Right atrium auricular region (tissue), 2 donors: ENCODE data around the gene MAPT. TPM values are rescaled to one million over a fixed set of nuclear protein-coding genes. Genes with fewer than 3 reads are reported as not detected.

Experiments
- DNase-seq: peaks from one replicate; pipeline ENCODE4 v3.0.0-alpha.2; 2019; ENCODE audit warnings: low spot score
- H3K27ac ChIP-seq, 2 donors: fragments of 200-600 bp; sonication (generic); 1 replicate in 1 of 2; 2 replicates in 1 of 2; pipeline ENCODE4 v1.5.1; 2016 to 2019
- H3K27me3 ChIP-seq, 2 donors: fragments of 200-600 bp; sonication (generic); one replicate each; pipeline versions ENCODE4 v1.5.1 to v1.6.0; 2017 to 2019
- H3K36me3 ChIP-seq: fragments of 200-600 bp; sonication (generic); one replicate; pipeline ENCODE4 v1.5.1; 2016
- H3K4me1 ChIP-seq, 2 donors: fragments of 200-600 bp; sonication (generic); one replicate each; pipeline versions ENCODE4 v1.5.1 to v1.6.0; 2017 to 2019
- H3K4me3 ChIP-seq, 2 donors: fragments of 200-600 bp; sonication (generic); 1 replicate in 1 of 2; 2 replicates in 1 of 2; pipeline ENCODE4 v1.5.1; 2017 to 2019; ENCODE audit warnings: mild to moderate bottlenecking in 1 of 2, moderate library complexity in 1 of 2
- H3K9me3 ChIP-seq, 2 donors: fragments of 200-600 bp; sonication (generic); one replicate each; pipeline ENCODE4 v1.5.1; 2019
- CTCF ChIP-seq, 2 donors: fragments of 200-600 bp; sonication (generic); IDR thresholded peaks; one replicate each; pipeline ENCODE4 v1.5.1; 2019; ENCODE audit warnings: antibody characterized with exemption in 2 of 2
- total RNA-seq, 2 donors: library from RNA; depleted of rRNA; stranded (reverse); fragments of >200 nt; gene quantifications; one replicate each; pipeline ENCODE4 v1.1.0, GENCODE V29; 2016

Gene MAPT
- total RNA-seq, 2 donors from 2014 or later: 7.8 to 23.0 TPM

GRCh38 chr17:45873728-45874127, 20.6 kb upstream of the MAPT start:
- H3K27me3 ChIP-seq: no peaks in the 10 kb centered on the region
- H3K36me3 ChIP-seq: no peaks in the 10 kb centered on the region
- no peak overlapping the region for H3K27ac ChIP-seq
- H3K4me1 ChIP-seq: no peaks in the 10 kb centered on the region
- no peak for DNase-seq
- no peaks in the 10 kb centered on the region for H3K9me3 ChIP-seq
- no peak for TF ChIP-seq CTCF (IDR thresholded peaks at IDR 0.05)
- H3K4me3 ChIP-seq: no peak overlapping the region

DNA sequence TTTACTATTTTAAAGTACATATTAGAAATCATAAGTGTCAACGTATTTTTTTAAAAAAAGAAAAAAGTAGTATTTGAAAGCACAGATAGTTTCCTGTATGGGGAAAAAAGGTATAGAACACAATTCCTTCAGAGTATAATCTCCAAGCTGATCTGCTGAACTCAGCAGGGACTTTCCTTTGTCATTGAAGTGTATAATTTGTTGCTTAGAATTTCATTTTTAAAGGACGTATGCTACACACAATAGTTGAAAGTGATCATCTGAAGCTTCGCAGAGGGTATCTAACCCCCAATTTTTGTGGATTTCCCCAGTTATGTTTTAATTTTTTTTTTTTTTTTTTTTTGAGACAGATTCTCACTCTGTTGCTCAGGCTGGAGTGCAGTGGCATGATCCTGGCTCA, 20.2 kb upstream of the MAPT start:
- TF ChIP-seq CTCF (IDR thresholded peaks at IDR 0.05): no peak
- no peaks in the 10 kb centered on the region for H3K36me3 ChIP-seq
- no peak for DNase-seq
- no peak overlapping the region for H3K27ac ChIP-seq
- H3K9me3 ChIP-seq: no peaks in the 10 kb centered on the region
- H3K4me1 ChIP-seq: no peaks in the 10 kb centered on the region
- no peaks in the 10 kb centered on the region for H3K27me3 ChIP-seq
- no peak overlapping the region for H3K4me3 ChIP-seq

DNA sequence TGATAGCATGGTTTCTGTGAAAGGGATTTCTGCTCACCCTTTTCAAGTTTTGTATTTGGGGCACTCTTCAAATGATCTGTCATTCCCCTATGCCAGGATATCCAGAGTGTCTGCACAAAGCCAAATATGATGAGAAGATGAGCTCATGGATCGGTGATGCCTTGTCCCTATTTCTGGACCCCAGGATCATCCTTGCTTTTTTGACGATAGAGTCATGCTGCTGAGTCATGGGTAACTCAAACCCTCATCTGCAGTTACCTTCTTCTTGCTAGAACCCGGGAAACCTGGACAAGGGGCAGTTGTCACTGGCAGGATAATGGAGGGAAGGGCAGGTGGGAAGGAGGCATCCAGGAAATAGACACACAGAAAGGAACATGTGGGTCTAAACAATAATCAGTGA, 17.8 kb upstream of the MAPT start:
- no peak overlapping the region for H3K27ac ChIP-seq
- H3K27me3 ChIP-seq: no peaks in the 10 kb centered on the region
- H3K36me3 ChIP-seq: no peaks in the 10 kb centered on the region
- no peaks in the 10 kb centered on the region for H3K4me1 ChIP-seq
- TF ChIP-seq CTCF (IDR thresholded peaks at IDR 0.05): no peak
- no peak overlapping the region for H3K4me3 ChIP-seq
- DNase-seq: no peak
- no peaks in the 10 kb centered on the region for H3K9me3 ChIP-seq

- Histone ChIP-seq H3K27ac (no peak overlapping the region), H3K27me3 (no peaks in the 10 kb centered on the region), H3K36me3 (no peaks in the 10 kb centered on the region), H3K9me3 (no peaks in the 10 kb centered on the region), H3K4me1 (no peaks in the 10 kb centered on the region), H3K4me3 (no peak overlapping the region)
- no peak for DNase-seq
- TF ChIP-seq CTCF (IDR thresholded peaks at IDR 0.05): no peak
Observed at GRCh38 chr17:45877467-45877866, 16.9 kb upstream of the MAPT start.

DNA sequence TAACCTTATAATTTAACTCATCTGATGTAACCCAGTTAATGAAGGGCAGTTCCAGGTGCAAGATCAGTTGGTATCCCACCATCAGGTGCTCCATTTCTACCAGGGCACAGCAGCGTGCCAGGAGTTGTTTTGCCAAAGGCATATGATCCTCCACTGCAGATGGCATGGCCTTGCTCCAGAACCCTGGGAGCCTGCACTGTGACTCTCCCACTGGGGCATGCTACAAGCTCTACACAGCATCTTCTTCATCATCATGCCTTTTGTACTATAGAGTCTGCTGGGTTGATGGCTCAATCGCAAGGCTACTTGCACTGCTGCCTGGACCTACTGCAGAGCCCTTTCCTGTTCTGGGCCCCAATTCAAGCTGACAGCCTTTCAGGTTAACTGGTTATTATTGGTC, 11.3 kb upstream of the MAPT start:
- no peaks in the 10 kb centered on the region for H3K9me3 ChIP-seq
- no peaks in the 10 kb centered on the region for H3K4me1 ChIP-seq
- TF ChIP-seq CTCF (IDR thresholded peaks at IDR 0.05): no peak
- H3K27me3 ChIP-seq: no peaks in the 10 kb centered on the region
- H3K36me3 ChIP-seq: no peaks in the 10 kb centered on the region
- H3K27ac ChIP-seq: no peak overlapping the region
- no peak for DNase-seq
- H3K4me3 ChIP-seq: no peak overlapping the region

DNA sequence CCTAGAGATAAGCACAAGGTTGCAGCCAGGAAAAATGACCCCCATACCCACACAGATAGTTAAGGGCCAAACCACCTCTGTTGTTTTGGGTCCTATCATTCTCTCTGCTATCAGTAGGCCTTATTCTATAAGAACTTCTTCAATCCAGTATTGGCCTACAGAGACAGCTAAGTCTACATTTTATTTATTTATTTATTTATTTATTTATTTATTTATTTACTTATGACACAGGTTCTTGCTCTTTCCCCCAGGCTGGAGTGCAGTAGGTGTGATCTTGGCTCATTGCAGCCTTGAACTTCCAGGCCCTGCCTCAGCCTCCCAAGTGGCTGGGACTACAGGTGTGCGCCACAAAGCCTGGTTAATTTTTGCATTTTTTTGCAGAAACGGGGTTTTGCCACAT, 7.5 kb upstream of the MAPT start:
- no peak for TF ChIP-seq CTCF (IDR thresholded peaks at IDR 0.05)
- DNase-seq: no peak
- no peaks in the 10 kb centered on the region for H3K27me3 ChIP-seq
- H3K27ac ChIP-seq: no peak overlapping the region
- no peaks in the 10 kb centered on the region for H3K9me3 ChIP-seq
- no peaks in the 10 kb centered on the region for H3K36me3 ChIP-seq
- H3K4me1 ChIP-seq: no peaks in the 10 kb centered on the region
- no peak overlapping the region for H3K4me3 ChIP-seq
